Astrocyte of the hippocampus (primary cell): ENCODE measurements around the gene TMEM79.
"Not testable (repeated sequence)": the region's sequence is repeated elsewhere in the genome, so short reads cannot be mapped to it uniquely, and the experiment has no call there.

Source experiments
- DNase-seq: peaks from one replicate; pipeline ENCODE4 v3.0.0; 2011; ENCODE audit warnings: low read depth, low spot score

TMEM79 gene

GRCh38 chr1:156305215-156305614 lies 21.1 kb downstream of the TMEM79 start:
- no peak for DNase-seq

DNA sequence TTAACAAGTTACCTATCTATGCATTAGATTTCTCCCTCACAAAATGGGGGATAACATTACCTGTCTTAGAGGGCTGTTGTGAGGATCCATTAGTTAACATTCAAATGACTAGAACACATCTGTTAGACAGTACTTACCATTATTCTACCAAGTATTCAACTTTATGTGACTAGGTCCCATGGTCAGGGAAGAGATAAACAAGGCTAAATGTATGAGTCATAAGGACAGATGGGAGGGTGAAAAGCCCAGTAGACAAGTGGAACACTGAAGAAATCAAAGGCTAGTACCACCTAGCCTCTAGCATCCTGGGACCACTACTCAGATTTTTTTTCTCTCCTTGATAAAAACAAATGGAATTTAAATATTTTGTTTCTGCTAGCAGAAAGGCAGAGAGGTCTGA lies 24.0 kb downstream of the TMEM79 start:
- no peak for DNase-seq

DNA sequence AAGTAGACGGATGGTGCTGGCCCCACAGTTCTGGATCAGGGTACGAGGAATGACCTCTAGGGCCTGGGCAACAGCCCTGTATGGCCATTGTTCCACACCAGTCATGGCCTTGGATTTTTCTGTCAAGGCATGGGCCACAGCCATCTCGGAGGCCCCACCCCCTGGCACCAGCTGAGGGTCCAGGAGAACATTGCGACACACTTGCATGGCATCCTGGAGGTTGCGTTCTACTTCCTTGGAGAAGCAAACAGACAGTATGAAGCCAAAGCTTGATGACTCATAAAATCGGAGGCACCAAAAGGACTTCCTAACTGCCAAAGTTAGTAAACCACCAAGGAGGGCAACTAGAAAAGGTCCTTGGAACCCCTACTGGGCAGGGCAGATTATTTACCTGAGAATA lies 26.8 kb downstream of the TMEM79 start:
- DNase-seq, result peak; percentile 25

GRCh38 chr1:156316909-156317308 lies 32.8 kb downstream of the TMEM79 start:
- no peak for DNase-seq

DNA sequence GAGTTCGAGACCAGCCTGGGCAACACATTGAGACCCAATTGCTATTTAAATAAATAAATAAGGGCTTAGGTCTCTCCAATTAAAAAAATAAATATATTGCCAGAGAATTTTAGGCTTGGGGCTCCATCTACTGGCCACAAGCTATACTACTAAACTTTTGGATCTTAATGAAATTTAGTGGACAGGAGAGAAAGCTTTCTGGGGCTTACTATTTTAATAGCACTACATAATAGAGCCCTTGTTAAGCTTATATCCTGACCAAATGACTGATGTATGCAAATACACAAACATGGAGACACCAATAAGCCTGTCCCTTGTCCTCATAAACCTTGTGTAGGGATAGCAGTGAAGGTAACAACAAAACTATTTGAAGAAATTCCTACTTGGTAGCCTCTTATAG lies 35.5 kb downstream of the TMEM79 start:
- peak; percentile 53 for DNase-seq

GRCh38 chr1:156320560-156320959 lies 36.4 kb downstream of the TMEM79 start:
- DNase-seq, result no peak

GRCh38 chr1:156323179-156323578 lies 39.1 kb downstream of the TMEM79 start:
- DNase-seq, result not testable (repeated sequence)

DNA sequence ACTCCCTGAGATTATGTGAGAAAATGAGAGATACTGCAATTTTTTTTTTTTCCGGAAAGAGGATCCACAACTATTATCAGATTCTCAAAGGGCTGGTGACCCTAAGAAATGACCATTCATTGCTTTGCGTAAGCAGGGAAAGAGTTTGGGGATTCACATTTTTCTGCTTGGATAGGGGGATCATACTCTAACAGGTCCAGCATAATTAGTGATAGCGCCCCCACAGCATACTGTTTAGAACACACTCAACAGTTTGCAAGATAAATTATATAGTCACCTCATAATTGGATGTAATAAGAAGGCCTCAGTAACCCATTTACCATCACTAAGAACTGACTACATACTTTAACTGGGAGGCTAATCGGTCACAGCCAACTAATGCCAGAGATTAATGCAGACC lies 52.1 kb downstream of the TMEM79 start:
- DNase-seq, result no peak

GRCh38 chr1:156337052-156337887 lies 53.1 kb downstream of the TMEM79 start:
- peak; percentile 15 for DNase-seq

GRCh38 chr1:156337888-156338179 lies 53.7 kb downstream of the TMEM79 start:
- no peak for DNase-seq

DNA sequence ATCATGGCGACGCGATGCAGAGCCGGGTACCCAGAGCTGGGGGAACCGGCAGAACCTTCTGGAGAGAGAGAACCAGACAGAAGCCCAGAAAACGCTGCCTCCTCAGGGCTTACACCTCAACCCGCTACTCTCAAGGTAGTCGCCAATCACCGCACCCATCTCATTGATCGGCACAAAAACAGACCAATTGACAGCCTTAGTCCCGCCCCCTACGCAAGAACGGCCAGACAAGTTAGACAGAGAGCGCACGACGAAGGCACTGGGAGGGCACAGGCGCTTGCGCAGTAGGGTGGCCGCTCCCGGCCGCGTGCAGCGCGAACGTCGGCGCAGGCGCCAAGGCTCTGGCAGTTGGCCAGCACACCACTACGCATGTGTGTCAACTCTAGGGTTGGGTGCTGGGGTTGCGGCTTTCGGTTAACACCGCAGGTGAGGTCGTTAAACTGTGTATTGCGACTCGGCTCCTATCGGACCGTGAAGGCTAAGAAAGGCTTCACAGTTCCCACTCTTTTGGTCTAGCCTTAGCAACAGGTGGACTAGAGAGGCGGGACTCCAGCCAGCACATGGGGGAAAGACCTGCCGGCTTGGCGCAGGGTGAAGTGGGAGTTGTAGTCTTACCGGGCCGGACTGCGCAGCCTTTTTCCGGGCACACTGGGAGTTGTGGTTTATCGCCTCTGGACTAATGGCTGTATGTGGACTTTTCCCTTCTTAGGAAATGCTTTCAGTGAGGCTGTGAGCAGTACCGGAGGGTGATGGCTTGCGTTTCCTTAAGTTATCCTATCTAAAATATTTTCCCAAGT lies 54.3 kb downstream of the TMEM79 start, which contains the start of the genes CCT3 and TSACC:
TSS of gene CCT3 (minus strand) at position 113 of the 797 bp plus-strand sequence. CDS start at position 5, 108 bp downstream.
TSS of gene TSACC (plus strand) at position 347 of the 797 bp plus-strand sequence. CDS start 1,232 bp downstream, outside the sequence.
- peak; percentile 100 for DNase-seq
